CD4-positive, alpha-beta T cell treated with Interleukin-1 beta for 1 hour (primary cell): Measurements from ENCODE around the gene ANKRD9.

ENCODE experiments used
- DNase-seq, 2 donors: peaks; one replicate each; pipeline ENCODE4 v3.0.0-alpha.2; 2020 to 2022

Gene ANKRD9

GRCh38 chr14:102512793-102513300, 3.3 kb upstream of the ANKRD9 start:
- DNase-seq = no peak

- no peak for DNase-seq
These were observed 2.0 kb upstream of the ANKRD9 start for GRCh38 chr14:102511538-102511937.

- DNase-seq = no peak
These were observed 1.3 kb upstream of the ANKRD9 start for GRCh38 chr14:102510616-102511520.

- DNase-seq = peak; percentile 54 to 67
These were observed 516 bp downstream of the ANKRD9 start for GRCh38 chr14:102508774-102509745.

GRCh38 chr14:102508410-102508773, 1.2 kb downstream of the ANKRD9 start:
- DNase-seq = no peak

- DNase-seq = no peak
These were observed 1.7 kb downstream of the ANKRD9 start for GRCh38 chr14:102507857-102508312.

GRCh38 chr14:102507081-102507856, 2.3 kb downstream of the ANKRD9 start:
- peak; percentile 49 to 51 for DNase-seq

- no peak for DNase-seq
These were observed 3.0 kb downstream of the ANKRD9 start for GRCh38 chr14:102506626-102506925.

GRCh38 chr14:102505775-102506625, 3.6 kb downstream of the ANKRD9 start:
- DNase-seq = no peak

- no peak for DNase-seq
These were observed 4.5 kb downstream of the ANKRD9 start for GRCh38 chr14:102505000-102505619.

- DNase-seq = no peak
These were observed 5.1 kb downstream of the ANKRD9 start for GRCh38 chr14:102504328-102504999.

GRCh38 chr14:102503641-102504327, 5.8 kb downstream of the ANKRD9 start:
- no peak for DNase-seq

GRCh38 chr14:102502571-102502970, 7.0 kb downstream of the ANKRD9 start:
- DNase-seq = no peak

- DNase-seq = no peak
These were observed 7.7 kb downstream of the ANKRD9 start for GRCh38 chr14:102501751-102502315.

- DNase-seq = no peak
These were observed 8.9 kb downstream of the ANKRD9 start for GRCh38 chr14:102500713-102501112.

- DNase-seq = no peak
These were observed 9.4 kb downstream of the ANKRD9 start for GRCh38 chr14:102500158-102500662.

- DNase-seq = no peak
These were observed 10.0 kb downstream of the ANKRD9 start for GRCh38 chr14:102499401-102500157.

GRCh38 chr14:102498678-102499265, 10.8 kb downstream of the ANKRD9 start:
- no peak for DNase-seq
